Right renal pelvis (tissue), 4 donors: ENCODE data around the gene MED16. TPM values are rescaled to one million over a fixed set of nuclear protein-coding genes. Genes with fewer than 3 reads are reported as not detected.

Experiments used
- DNase-seq, 4 donors: peaks; one replicate each; pipeline ENCODE4 v3.0.0-alpha.2; 2013; ENCODE audit warnings: low read depth in 4 of 4, low spot score in 3 of 4, missing footprints in 1 of 4
- polyA plus RNA-seq, 4 donors: library from polyadenylated mRNA; unstranded; fragments of 120-200 nt; gene quantifications; one replicate each; pipeline ENCODE4 v1.2.1, GENCODE V29; 2013; ENCODE audit not compliant: insufficient read length in 4 of 4

MED16 gene
- polyA plus RNA-seq, 4 donors, result 57.1 to 70.8 (median 60.7) TPM

DNA sequence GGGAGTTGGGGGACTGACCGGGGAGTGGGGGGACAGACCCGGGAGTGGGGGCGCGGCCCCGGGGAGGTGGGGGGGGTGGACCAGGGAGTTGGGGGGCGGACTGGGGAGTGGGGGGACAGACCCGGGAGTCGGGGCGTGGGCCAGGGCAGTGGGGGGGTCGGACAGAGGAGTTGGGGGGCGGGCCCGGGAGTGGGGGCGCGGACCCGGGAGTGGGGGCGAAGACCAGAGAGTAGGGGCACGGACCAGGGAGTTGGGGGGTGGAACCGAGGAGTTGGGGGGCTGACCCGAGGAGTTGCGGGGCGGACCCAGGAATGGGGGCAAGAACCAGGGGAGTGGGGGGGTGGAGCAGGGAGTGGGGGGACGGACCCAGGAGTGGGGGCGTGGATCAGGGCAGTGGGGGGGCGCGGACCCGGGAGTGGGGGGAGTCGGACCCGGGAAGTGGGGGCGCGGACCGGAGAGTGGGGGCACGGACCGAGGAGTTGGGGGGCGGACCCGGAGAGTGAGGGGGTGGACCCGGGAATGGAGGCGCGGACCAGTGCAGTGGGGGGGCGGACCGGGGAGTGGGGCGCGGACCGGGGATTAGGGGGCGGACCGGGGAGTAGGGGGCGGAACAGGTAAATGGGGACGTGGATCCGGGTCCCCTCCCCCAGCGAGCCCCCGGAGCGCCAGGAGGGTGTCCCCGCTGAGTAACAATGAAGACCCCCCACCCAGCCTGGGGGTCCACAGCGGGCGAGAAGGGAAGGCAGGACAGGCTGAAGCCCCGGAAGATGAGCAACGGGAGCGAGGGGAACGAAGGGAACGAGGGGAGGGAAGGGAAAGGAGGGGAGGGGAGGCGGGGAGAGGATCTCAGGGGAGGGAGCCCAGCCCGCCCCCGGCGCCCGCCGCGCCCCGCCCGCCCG is 19.4 kb upstream of the MED16 start:
- no peak for DNase-seq

DNA sequence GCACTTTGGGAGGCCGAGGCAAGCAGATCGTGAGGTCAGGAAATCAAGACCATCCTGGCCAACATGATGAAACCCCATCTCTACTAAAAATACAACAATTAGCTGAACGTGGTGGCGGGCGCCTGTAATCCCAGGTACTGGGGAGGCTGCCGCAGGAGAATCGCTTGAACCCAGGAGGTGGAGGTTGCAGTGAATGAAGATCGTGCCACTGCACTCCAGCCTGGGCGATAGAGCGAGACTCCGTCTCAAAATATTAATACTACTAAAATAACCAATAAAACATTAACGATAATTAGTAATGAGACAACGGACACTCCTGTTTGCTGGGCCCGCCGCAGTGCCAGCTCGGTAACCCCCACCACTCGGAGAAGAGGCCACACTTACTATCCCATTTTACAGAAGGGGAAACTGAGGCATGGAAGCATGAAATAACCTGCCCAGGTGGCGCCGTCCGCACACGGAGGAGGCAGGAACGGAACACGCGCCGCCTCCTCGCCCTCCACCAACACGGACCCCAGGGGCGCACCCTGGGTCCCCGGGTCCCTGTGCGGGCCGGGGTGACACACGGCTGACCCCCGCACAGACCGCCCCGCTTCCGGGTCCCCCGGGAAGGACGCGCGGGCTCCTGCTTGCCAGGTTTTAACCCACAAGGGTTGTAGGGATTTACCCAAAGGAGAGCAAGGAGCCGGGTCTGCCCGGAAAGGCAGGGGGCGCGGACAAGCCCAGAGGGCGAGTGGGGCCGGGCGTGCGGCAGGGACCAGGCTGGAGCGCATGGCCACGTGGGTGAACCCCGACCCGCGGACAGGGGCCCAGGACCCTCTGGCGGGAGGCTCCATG is 18.4 kb upstream of the MED16 start:
- DNase-seq, result no peak

DNA sequence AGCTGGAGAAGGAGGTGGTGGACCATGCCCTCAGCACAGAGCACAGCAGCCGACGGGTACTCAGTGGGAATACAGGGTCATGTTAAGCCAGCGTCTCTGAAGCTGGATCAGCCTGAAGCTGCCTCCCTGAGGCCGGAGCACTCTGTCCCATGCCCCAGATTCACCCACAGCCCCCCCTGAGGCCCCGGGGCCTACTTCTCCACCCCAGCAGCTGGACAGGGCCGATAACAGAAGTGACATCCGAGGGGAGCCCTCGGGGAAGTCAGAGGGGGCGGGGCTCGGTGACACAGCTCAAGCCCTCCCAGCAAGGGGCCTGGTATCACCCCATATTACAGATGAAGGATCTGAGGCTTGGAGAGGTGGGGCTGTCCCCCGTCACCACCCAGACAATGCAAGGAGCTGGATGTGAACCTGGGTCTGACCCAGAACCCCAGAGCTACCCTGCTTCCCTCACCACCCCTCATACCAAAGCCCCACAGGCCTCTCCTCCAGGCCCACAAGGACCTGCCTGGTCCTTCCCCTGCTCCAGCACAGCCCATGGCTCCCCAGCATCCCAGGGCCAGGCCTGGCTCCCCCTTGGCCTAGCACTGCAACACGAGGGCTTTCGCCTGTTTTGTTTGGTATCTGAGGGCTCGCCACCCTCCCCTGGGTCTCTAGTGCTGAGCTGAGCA is 14.3 kb upstream of the MED16 start:
- DNase-seq, result no peak

DNA sequence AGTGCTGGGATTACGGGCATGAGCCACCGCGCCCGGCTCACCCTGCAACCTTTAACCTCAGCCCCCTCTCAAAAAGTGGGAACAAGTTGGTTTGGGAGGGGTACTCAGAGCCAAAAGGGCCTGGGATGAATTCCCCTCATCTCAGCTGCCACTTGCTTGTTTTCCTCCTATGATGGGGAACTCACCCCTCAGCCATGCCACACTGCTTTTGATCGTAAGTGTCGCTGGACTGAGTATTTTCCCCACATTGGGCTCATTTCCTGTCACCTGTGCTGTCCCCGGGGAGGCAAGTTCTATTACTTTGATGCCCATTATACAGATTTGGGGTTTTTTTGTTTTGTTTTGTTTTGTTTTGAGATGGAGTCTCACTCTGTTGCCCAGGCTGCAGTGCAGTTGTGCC is 13.5 kb upstream of the MED16 start:
- no peak for DNase-seq

DNA sequence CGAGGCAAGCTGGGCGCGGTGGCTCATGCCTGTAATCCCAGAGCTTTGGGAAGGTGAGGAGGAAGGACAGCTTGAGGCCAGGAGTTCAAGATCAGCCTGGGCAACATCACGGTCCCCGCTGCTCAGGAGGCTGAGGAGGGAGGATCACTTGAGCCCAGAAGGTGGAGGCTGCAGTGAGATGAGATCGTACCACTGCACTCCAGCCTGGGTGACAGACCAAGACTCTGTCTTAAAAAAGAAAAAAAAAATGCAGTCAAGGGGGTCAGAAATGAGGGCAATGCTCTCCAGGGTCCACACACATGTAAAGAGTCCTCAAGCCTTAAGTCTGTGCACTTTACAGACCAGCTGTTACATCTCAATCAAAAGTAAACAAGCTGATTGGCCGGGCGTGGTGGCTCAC is 11.6 kb upstream of the MED16 start:
- no peak for DNase-seq

DNA sequence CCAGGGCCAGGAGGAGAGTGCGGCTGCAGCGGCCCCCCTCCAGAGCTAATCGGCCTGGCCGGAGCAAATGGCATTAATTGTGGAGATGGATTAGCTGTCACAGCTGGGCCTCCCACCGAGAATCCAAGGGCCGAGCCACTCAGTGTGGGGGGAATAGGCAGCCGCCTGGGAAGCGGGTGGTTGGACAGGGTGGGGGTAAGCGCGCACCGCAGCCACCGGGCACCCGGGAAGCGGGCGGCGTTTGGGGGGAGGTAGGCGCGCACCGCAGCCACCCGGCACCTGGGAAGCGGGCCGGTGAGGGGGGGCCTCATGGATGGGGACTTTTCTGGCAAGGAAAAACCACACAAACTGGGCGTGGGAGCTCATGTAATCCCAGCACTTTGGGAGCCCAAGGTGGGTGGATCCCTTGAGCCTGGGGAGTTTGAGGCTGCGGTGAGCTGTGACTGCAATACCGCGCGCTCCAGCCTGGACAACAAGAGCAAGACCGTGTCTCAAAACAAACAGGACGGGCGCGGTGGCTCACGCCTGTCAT is 10.3 kb upstream of the MED16 start:
- no peak for DNase-seq

DNA sequence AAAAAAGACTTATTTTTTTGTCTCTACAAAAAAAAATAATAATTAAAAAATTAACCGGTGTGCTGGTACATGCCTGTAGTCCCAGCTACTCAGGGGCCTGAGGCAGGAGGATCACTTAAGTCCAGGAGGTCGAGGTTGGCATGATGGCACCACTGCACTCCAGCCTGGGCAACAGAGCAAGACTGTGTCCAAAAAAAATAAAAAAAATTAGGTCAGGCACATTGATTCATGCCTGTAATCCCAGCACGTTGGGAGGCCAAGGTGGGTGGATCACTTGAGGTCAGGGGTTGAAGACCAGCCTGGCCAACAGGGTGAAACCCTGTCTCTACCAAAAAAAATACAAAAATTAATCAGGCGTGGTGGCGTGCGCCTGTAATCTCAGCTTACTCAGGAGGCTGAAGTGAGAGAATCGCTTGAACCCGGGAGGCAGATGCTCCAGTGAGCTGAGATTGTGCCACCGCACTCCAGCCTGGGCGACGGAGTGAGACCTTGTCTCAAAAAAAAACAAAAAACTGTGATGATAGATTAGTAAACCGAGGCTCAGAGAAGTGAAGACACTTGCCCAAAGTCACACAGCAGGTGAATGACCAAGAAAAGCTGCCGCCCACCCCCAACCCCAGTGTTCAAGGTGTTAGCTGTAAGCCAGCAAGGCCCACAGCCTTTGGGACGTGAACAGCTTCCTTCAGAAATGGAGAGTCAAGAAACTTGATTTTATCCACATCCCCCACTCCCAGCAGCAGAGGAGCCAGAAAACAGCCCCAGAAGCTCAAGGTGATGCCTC is 9.6 kb upstream of the MED16 start:
- no peak for DNase-seq

DNA sequence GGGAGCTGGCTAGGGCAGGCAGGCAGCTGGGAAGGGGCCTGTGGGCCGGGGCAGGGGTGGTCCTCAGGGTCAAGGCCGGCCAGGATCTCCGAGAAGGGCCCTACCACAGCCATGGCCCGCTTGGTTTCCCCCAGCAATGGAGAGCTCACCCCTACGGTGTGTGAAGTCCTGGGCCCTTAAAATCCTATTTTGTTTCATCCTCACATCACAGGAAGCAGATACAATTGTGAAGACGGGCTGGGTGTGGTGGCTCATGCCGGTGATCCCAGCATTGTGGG is 9.0 kb upstream of the MED16 start:
- no peak for DNase-seq

DNA sequence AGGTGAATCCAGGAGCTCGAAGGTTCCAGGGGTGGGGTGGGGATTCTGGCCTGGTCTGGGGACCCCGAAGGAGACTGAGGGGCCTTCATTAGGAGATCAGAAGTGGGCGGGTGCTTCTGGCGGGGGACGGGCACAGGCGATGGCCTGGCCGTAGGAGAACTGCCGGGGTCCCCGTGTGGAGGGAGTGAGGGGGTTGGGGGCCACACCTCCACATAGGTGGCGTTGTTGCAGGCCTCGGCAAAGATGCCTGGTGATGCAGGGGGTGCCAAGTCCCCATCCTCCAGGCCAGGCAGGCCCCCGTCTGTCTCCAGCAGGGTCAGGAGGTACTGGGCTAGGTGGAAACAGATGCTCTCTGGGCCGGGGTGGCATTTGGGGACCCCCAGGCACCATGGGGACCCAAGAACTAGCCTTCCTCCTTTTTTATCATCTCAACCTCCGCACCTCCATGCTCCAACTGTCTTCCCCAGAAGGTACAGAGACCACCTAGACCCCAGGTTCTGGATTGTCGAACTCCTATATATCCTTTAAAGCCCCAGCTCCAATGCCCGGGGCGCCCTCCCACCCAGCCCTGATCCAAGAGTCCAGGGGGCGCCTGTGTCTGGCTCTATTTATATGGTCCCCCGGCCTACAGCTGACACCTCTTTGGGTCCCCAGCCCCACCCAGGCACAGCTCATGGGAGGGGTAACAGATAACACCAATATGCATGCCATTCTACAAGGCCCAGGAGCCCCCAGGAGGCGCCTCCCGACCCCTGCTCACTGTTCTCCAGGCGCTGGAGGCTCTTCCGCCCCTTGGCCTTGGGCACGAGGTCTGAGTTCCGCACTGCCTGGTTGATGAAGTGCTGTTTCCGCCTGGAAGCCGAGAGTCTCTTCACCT is 8.5 kb upstream of the MED16 start:
- DNase-seq, result no peak

DNA sequence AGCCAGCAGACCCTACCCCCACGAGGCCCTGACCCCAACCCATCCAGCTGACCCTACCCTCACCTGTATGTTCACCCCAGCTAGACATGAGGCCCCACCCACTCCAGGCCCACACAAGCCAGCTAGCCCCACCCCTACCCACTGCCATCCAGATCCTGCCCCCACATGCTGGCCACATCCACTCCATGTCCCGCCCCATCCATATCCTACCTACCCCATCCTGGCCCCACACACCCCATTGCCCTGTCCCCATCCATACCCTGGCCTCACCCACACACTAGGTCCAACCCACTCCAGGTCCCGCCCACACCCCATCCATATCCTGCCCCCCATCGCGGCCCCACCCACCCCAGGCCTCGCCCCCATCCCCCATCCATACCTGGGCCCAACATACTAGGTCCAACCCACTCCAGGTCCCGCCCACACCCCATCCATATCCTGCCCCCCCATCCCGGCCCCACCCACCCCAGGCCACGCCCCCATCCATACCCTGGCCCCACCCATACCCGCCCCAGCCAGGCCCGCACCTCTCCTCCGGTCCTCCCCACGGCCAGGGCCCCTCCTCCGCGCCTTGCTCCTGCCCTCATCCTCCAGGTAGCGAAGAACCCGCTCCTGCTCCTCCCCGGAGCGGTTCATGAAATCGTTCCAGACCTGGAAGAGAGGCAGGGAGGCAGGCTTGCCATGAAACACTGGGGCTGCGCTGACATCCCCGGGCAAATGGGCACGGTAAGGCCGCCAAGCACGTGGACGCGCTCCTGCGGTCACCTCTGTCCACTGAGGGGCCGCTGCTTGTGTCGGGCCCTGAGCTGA is 7.5 kb upstream of the MED16 start:
- DNase-seq, result no peak

DNA sequence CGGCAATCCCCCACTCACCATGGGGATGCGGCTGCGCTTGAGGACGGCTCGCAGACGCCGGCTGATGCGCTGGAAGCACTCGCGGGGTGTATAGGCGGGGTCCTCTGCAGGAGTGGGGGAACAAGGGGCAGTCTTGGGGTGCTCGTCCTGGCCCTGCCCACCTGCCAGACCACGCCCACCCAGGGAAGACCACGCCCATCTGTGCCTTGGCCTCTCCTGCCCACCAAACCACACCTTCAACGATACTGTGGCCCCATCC is 7.0 kb upstream of the MED16 start:
- DNase-seq, result no peak

DNA sequence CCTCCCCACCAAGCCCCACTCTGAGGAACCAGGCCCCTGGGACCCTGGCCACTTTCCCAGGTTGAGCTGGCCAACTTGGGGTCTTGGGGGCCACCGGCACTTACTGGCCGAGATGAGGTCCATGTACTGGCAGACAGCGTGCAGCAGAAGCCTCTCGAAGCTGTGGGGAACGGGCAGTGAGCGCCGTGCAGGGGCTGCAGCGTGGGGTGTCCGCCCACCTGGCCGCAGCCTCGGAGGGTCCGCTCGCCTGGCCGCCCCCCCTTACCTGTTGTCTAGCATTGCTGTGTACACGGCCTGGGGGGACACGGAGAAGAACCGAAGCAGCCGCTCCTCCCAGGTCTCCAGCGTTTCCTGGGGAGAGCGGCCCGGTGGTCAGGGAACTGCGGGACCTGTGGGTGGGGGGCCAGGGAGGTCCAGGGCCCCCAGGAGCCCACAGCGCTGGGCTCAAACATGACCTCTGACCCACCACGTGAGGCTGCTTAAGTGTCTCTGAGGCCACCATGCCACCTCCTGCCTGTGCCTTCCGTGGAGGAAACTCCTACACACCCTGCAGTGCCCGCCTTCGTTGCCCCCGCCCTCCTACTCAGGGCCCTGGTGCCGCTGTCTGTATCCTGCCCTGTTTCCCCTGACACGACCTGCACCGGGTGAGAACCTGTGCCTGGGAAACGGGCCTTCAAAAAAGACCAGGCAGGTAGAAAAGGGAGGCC is 6.5 kb upstream of the MED16 start:
- no peak for DNase-seq

DNA sequence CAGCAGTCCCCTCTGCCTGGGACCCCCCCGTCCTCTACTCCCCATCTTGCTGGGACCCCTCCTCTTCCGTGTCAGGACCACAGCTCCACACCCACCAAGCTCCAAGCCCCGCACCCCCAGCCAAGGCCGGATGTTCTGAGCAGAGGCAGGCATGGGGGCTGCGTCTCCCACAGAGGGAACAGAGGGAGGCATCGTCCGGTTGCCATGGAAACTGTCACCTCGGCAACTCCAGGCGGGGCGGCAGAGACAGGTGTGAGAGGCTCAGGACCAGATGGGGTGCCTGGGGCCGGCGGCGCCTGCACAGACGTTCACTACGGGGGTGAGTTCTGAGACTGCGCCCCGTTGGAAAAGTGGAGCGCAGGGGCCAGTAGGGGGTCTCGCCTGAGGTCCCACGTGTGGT is 5.7 kb upstream of the MED16 start:
- DNase-seq, result peak in 1 of 4 donors; percentile 57

DNA sequence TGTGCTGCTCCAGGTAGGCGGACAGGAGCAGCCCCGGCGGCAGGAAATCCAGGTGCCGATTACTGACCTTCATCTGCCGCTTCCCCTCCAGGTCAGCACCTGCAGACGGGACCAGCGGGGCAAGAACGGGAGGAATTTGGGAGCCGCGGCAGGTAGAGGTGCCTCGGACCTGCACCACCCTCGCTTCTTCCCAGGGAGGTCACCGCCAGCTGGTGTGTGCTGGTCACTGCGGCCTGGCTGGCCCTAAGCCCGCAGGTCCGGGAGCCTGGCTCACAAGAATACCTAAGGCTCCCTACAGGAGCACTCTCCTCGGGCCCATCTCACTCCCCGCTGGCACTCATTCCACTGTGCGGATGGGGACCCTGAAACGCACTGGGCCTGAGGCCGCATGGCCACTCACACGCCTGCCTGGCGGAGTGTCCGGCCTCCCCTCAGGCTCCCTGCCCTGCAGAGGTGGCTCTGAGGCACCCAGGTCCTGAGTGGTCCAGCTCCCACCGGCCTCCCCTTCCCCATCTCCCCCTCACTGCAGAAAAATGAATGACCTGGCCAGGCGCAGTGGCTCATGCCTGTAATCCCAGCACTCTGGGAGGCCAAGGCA is 4.6 kb upstream of the MED16 start:
- DNase-seq, result no peak

DNA sequence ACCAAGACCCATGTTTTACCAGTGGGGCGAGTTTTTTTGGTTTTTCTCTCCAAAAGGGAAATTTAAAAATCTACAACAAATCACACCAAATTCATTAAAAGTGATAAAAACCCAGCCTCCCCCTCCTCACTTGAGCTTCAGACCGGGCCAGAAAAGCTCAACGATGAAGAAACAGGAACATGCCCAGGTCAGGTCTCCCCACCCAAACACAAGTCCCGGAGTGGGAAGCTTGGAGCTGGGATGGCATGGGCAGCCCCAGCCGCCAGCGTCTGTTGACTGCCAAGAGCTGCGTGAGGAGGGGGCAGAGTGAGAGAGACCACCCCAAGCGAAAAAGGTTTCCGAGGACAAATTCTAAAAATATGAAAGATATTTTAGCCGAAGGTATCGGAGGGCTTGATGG is 4.0 kb upstream of the MED16 start:
- DNase-seq, result no peak

DNA sequence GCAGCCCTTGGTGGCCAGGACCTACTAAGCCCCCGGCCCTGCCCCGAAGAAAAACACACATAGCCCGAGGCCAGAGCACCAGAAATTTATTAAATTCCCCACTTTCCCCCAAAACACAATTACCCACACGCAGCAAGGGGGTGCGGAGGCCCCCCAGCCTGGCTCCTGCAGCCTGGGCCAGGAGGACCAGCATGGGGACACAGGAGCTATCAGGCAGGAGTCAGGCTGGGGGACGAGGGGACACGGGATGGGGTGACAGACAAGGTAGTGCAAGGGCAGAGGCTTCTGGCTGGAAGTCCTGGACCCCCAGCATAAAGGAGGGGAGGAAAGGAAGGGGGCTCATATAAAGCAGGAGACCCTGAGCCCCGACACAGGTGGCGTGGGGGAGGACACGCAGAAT is 3.4 kb upstream of the MED16 start:
- no peak for DNase-seq

DNA sequence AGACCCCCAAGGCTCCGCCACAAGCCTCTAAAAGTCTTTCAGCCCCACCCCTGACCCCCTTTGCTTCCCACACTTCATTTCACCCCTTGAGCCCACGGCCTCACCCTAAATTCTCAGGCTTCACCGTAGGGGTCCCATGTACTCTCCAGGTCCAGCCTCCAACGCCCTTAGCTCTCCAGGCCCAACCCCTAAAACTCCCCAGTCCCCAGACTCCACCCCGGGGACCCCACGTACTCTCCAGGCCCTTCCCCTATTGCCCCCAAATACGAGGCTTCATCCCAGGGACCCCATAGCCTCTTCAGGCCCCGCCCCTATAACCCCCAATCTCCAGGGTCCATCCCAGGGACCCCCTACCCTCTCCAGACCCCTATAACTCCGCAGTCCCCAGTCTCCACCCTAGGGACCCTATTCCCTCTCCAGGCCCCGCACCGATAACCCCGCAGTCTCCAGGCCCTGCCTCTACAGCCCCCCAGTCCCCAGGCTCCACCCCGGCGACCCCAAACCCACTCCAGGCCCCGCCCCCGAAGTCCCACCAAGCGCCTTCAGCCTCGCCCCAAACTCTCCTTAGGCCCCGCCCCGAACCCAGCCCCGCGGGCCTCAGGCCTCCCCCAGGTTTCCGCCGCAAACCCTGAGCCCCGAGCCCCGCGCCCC is 619 bp downstream of the MED16 start:
- DNase-seq, result no peak
